ENCODE results near the gene IL2RA.

- TF ChIP-seq CTCF (IDR thresholded peaks at IDR 0.05) (no peak), POLR2A (IDR thresholded peaks at IDR 0.05) (no peak), EP300 (IDR thresholded peaks at IDR 0.05) (no peak)
Measured at GRCh38 chr10:6045878-6046772, 16.0 kb downstream of the IL2RA start.
